NCI-H69 (cell line): ENCODE measurements around the gene USF2.
A peak's percentile ranks its signal among the peaks of the same experiment; 100 is the strongest.

Experiments
- DNase-seq: peaks from one replicate; lab custom pipeline; 2025; lab: John Stamatoyannopoulos, UW

USF2 gene

GRCh38 chr19:35265126-35265899 is 3.4 kb upstream of the USF2 start:
- DNase-seq = peak; percentile 10

- DNase-seq = peak; percentile 13
These were observed 2.8 kb upstream of the USF2 start for GRCh38 chr19:35265900-35266519.

- no peak for DNase-seq
These were observed 2.0 kb upstream of the USF2 start for GRCh38 chr19:35266520-35267352.

GRCh38 chr19:35267353-35267817 is 1.4 kb upstream of the USF2 start:
- DNase-seq = peak; percentile 60

- DNase-seq = peak; percentile 87
These were observed 785 bp upstream of the USF2 start for GRCh38 chr19:35267818-35268535.

- DNase-seq = peak; percentile 89
These were observed 816 bp downstream of the USF2 start for GRCh38 chr19:35269438-35270117.

GRCh38 chr19:35270381-35270811 is 1.6 kb downstream of the USF2 start:
- no peak for DNase-seq

- DNase-seq = no peak
These were observed 2.8 kb downstream of the USF2 start for GRCh38 chr19:35271546-35271945.

- DNase-seq = no peak
These were observed 3.5 kb downstream of the USF2 start for GRCh38 chr19:35272122-35272719.

- DNase-seq = no peak
These were observed 4.3 kb downstream of the USF2 start for GRCh38 chr19:35272954-35273649.

- DNase-seq = no peak
These were observed 5.0 kb downstream of the USF2 start for GRCh38 chr19:35273686-35274259.

GRCh38 chr19:35274323-35274722 is 5.6 kb downstream of the USF2 start:
- DNase-seq = no peak

- no peak for DNase-seq
These were observed 8.0 kb downstream of the USF2 start for GRCh38 chr19:35276706-35277281.

- DNase-seq = no peak
These were observed 10.0 kb downstream of the USF2 start for GRCh38 chr19:35278578-35279284.

- no peak for DNase-seq
These were observed 10.6 kb downstream of the USF2 start for GRCh38 chr19:35279374-35279773.

- DNase-seq = no peak
These were observed 11.4 kb downstream of the USF2 start for GRCh38 chr19:35279985-35280821.

GRCh38 chr19:35281303-35281702 is 12.5 kb downstream of the USF2 start:
- no peak for DNase-seq
